SK-N-SH (cell line): ENCODE measurements around the gene ATE1.

ENCODE experiments used
- FOXJ3 ChIP-seq: sonication (generic); formaldehyde crosslinking; IDR thresholded peaks from 2 replicates; pipeline ENCODE4 v1.5.1; 2020; ENCODE audit warnings: mild to moderate bottlenecking, missing genetic modification reagents
- MEF2A ChIP-seq: IDR thresholded peaks from 2 replicates; pipeline ENCODE4 v1.4.0; 2012; ENCODE audit warnings: low read depth, borderline replicate concordance
- NRF1 ChIP-seq: IDR thresholded peaks from 2 replicates; pipeline ENCODE4 v1.6.1; 2012; ENCODE audit warnings: low read depth, mild to moderate bottlenecking, low read length
- RAD21 ChIP-seq: IDR thresholded peaks from 2 replicates; pipeline ENCODE4 v1.6.1; 2012; ENCODE audit warnings: mild to moderate bottlenecking, low read length
- RCOR1 ChIP-seq: fragments of 150-350 bp; IDR thresholded peaks from 2 replicates; pipeline ENCODE4 v1.6.1; 2017; ENCODE audit warnings: antibody characterized with exemption, low read length
- SIN3A ChIP-seq: IDR thresholded peaks from 2 replicates; pipeline ENCODE4 v1.6.1; 2012; ENCODE audit warnings: low read depth, mild to moderate bottlenecking, low read length, moderate library complexity, borderline replicate concordance
- TF ChIP-seq, protein P1 (sequence below): IDR thresholded peaks from 2 replicates; pipeline ENCODE4 v1.4.0; 2012; ENCODE audit warnings: low read depth
- TF ChIP-seq, protein P2 (sequence below): fragments of 200-600 bp; sonication (generic); IDR thresholded peaks from 2 replicates; pipeline ENCODE4 v1.6.1; 2017; ENCODE audit warnings: antibody characterized with exemption, mild to moderate bottlenecking, moderate library complexity

DNA sequence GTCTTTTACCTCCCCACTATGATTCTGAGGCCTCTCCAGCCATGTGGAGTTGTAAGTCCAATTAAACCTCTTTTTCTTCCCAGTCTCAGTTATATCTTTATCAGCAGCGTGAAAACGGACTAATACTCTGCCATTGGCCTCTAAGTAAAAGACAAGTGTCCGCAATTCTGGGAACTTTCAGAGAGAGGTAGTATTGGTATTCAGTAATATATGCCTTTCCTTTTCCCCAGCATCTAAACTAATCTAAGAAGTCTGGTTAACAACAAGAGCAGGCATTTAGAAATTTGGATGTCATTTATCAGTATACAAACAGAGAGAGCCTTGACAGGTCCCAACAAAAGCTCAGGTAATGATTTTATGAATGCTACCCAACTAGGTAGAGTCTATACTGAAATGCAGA, 95.2 kb downstream of the ATE1 start:
- TF ChIP-seq RAD21 (no peak), FOXJ3 (no peak), NRF1 (no peak), RCOR1 (no peak), SIN3A (no peak), MEF2A (no peak)
- TF ChIP-seq, protein P1, sequence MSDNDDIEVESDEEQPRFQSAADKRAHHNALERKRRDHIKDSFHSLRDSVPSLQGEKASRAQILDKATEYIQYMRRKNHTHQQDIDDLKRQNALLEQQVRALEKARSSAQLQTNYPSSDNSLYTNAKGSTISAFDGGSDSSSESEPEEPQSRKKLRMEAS, result no peak
- TF ChIP-seq, protein P2, sequence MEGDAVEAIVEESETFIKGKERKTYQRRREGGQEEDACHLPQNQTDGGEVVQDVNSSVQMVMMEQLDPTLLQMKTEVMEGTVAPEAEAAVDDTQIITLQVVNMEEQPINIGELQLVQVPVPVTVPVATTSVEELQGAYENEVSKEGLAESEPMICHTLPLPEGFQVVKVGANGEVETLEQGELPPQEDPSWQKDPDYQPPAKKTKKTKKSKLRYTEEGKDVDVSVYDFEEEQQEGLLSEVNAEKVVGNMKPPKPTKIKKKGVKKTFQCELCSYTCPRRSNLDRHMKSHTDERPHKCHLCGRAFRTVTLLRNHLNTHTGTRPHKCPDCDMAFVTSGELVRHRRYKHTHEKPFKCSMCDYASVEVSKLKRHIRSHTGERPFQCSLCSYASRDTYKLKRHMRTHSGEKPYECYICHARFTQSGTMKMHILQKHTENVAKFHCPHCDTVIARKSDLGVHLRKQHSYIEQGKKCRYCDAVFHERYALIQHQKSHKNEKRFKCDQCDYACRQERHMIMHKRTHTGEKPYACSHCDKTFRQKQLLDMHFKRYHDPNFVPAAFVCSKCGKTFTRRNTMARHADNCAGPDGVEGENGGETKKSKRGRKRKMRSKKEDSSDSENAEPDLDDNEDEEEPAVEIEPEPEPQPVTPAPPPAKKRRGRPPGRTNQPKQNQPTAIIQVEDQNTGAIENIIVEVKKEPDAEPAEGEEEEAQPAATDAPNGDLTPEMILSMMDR, result no peak
